ENCODE data around the gene BMP10.

BMP10 gene

GRCh38 chr2:68837164-68837860, 33.9 kb downstream of the BMP10 start:
- H3K36me3 Mint-ChIP-seq, result no peaks in the 10 kb centered on the region
- H3K4me3 Mint-ChIP-seq, result no peak overlapping the region
- peaks cover 3% of the 10 kb centered on the region for H3K27me3 Mint-ChIP-seq
- H3K27ac Mint-ChIP-seq, result no peak overlapping the region
- H3K4me1 Mint-ChIP-seq, result peaks cover 48% of the 10 kb centered on the region
- CTCF ChIA-PET, result interaction anchor here (0.8 to 2.9 kb wide), 19 partner anchors 8 to 374 kb away, joined by 3 to 49 read pairs (median 4); no protein-coding TSS in a partner anchor
- peak; percentile 78 for DNase-seq
- peaks cover 1% of the 10 kb centered on the region for H3K9me3 Mint-ChIP-seq

- no peaks in the 10 kb centered on the region for H3K27me3 Mint-ChIP-seq
- no peak overlapping the region for H3K4me3 Mint-ChIP-seq
- CTCF ChIA-PET, result interaction anchor here (0.8 to 2.9 kb wide), 14 partner anchors 11 to 127 kb away, joined by 3 to 49 read pairs (median 6); no protein-coding TSS in a partner anchor
- H3K4me1 Mint-ChIP-seq, result peaks cover 65% of the 10 kb centered on the region
- H3K36me3 Mint-ChIP-seq, result peaks cover 6% of the 10 kb centered on the region
- peak overlapping the region; percentile 5 for H3K27ac Mint-ChIP-seq
- H3K9me3 Mint-ChIP-seq, result peaks cover 1% of the 10 kb centered on the region
- DNase-seq, result no peak
Measured at GRCh38 chr2:68835621-68836020, 35.6 kb downstream of the BMP10 start.

GRCh38 chr2:68834737-68835376, 36.3 kb downstream of the BMP10 start:
- Mint-ChIP-seq H3K4me1 (peaks cover 72% of the 10 kb centered on the region), H3K27me3 (no peaks in the 10 kb centered on the region), H3K4me3 (no peak overlapping the region), H3K9me3 (no peaks in the 10 kb centered on the region), H3K27ac (no peak overlapping the region), H3K36me3 (peaks cover 7% of the 10 kb centered on the region)
- CTCF ChIA-PET, result interaction anchor here (0.9 to 2.9 kb wide), 7 partner anchors 68 to 371 kb away, joined by 3 to 49 read pairs (median 5); no protein-coding TSS in a partner anchor
- DNase-seq, result no peak

GRCh38 chr2:68833162-68833561, 38.0 kb downstream of the BMP10 start:
- H3K27me3 Mint-ChIP-seq, result no peaks in the 10 kb centered on the region
- H3K9me3 Mint-ChIP-seq, result no peaks in the 10 kb centered on the region
- DNase-seq, result no peak
- H3K36me3 Mint-ChIP-seq, result peaks cover 12% of the 10 kb centered on the region
- H3K4me1 Mint-ChIP-seq, result peaks cover 83% of the 10 kb centered on the region
- H3K4me3 Mint-ChIP-seq, result no peak overlapping the region
- CTCF ChIA-PET, result interaction anchor here (1.5 to 3.5 kb wide), 3 partner anchors 75 to 124 kb away, joined by 5 to 11 read pairs (median 8); no protein-coding TSS in a partner anchor
- H3K27ac Mint-ChIP-seq, result no peak overlapping the region

- Mint-ChIP-seq H3K4me3 (peak overlapping the region; percentile 8), H3K36me3 (peaks cover 19% of the 10 kb centered on the region), H3K27ac (peak overlapping the region; percentile 85), H3K27me3 (no peaks in the 10 kb centered on the region), H3K9me3 (no peaks in the 10 kb centered on the region), H3K4me1 (peaks cover 84% of the 10 kb centered on the region)
- CTCF ChIA-PET, result interaction anchor here (1.5 to 3.5 kb wide), 3 partner anchors 76 to 123 kb away, joined by 5 to 11 read pairs (median 8); no protein-coding TSS in a partner anchor
- peak; percentile 42 for DNase-seq
Measured at GRCh38 chr2:68832233-68832869, 38.8 kb downstream of the BMP10 start.

- no peak for DNase-seq
- Mint-ChIP-seq H3K4me1 (peaks cover 78% of the 10 kb centered on the region), H3K4me3 (peak overlapping the region; percentile 8), H3K9me3 (no peaks in the 10 kb centered on the region), H3K36me3 (peaks cover 23% of the 10 kb centered on the region), H3K27me3 (no peaks in the 10 kb centered on the region), H3K27ac (peak overlapping the region; percentile 85)
- CTCF ChIA-PET, result interaction anchor here (1.5 to 3.5 kb wide), 4 partner anchors 76 to 123 kb away, joined by 5 to 11 read pairs (median 6); no protein-coding TSS in a partner anchor
Measured at GRCh38 chr2:68831686-68832232, 39.4 kb downstream of the BMP10 start.

- DNase-seq, result no peak
- H3K36me3 Mint-ChIP-seq, result peaks cover 36% of the 10 kb centered on the region
- CTCF ChIA-PET, result interaction anchor here (0.6 to 1.9 kb wide), 8 partner anchors 44 to 121 kb away, joined by 3 to 7 read pairs (median 3); no protein-coding TSS in a partner anchor
- no peaks in the 10 kb centered on the region for H3K9me3 Mint-ChIP-seq
- H3K4me3 Mint-ChIP-seq, result peak overlapping the region; percentile 57
- H3K27me3 Mint-ChIP-seq, result no peaks in the 10 kb centered on the region
- peaks cover 66% of the 10 kb centered on the region for H3K4me1 Mint-ChIP-seq
- peak overlapping the region; percentile 94 for H3K27ac Mint-ChIP-seq
Measured at GRCh38 chr2:68829749-68830148, 41.4 kb downstream of the BMP10 start.

GRCh38 chr2:68828887-68829708, 42.1 kb downstream of the BMP10 start:
- CTCF ChIA-PET, result interaction anchor here (0.6 to 1.9 kb wide), 7 partner anchors 8 to 120 kb away, joined by 3 to 7 read pairs (median 3); no protein-coding TSS in a partner anchor
- peaks cover 62% of the 10 kb centered on the region for H3K4me1 Mint-ChIP-seq
- no peaks in the 10 kb centered on the region for H3K9me3 Mint-ChIP-seq
- no peaks in the 10 kb centered on the region for H3K27me3 Mint-ChIP-seq
- peaks cover 42% of the 10 kb centered on the region for H3K36me3 Mint-ChIP-seq
- H3K4me3 Mint-ChIP-seq, result peak overlapping the region; percentile 57
- DNase-seq, result peak; percentile 85
- peak overlapping the region; percentile 94 for H3K27ac Mint-ChIP-seq

- H3K27me3 Mint-ChIP-seq, result no peaks in the 10 kb centered on the region
- H3K4me3 Mint-ChIP-seq, result no peak overlapping the region
- H3K36me3 Mint-ChIP-seq, result peaks cover 54% of the 10 kb centered on the region
- H3K27ac Mint-ChIP-seq, result peak overlapping the region; percentile 94
- CTCF ChIA-PET, result no interaction called here
- no peaks in the 10 kb centered on the region for H3K9me3 Mint-ChIP-seq
- peaks cover 55% of the 10 kb centered on the region for H3K4me1 Mint-ChIP-seq
- DNase-seq, result no peak
Measured at GRCh38 chr2:68827666-68828065, 43.5 kb downstream of the BMP10 start.

GRCh38 chr2:68825866-68826265, 45.3 kb downstream of the BMP10 start:
- Mint-ChIP-seq H3K9me3 (no peaks in the 10 kb centered on the region), H3K27ac (peak overlapping the region; percentile 35), H3K4me3 (no peak overlapping the region), H3K27me3 (no peaks in the 10 kb centered on the region), H3K36me3 (peaks cover 64% of the 10 kb centered on the region), H3K4me1 (peaks cover 36% of the 10 kb centered on the region)
- CTCF ChIA-PET, result no interaction called here
- no peak for DNase-seq

- Mint-ChIP-seq H3K36me3 (peaks cover 70% of the 10 kb centered on the region), H3K9me3 (no peaks in the 10 kb centered on the region), H3K4me1 (peaks cover 26% of the 10 kb centered on the region), H3K4me3 (no peak overlapping the region), H3K27me3 (no peaks in the 10 kb centered on the region), H3K27ac (peak overlapping the region; percentile 63)
- CTCF ChIA-PET, result interaction anchor here (0.8 kb wide), 1 partner anchor 73 kb away, joined by 3 read pairs; no protein-coding TSS in a partner anchor
- DNase-seq, result no peak
Measured at GRCh38 chr2:68824831-68825230, 46.4 kb downstream of the BMP10 start.

- no peaks in the 10 kb centered on the region for H3K9me3 Mint-ChIP-seq
- peaks cover 79% of the 10 kb centered on the region for H3K36me3 Mint-ChIP-seq
- peaks cover 4% of the 10 kb centered on the region for H3K4me1 Mint-ChIP-seq
- DNase-seq, result no peak
- H3K4me3 Mint-ChIP-seq, result no peak overlapping the region
- no peak overlapping the region for H3K27ac Mint-ChIP-seq
- CTCF ChIA-PET, result no interaction called here
- no peaks in the 10 kb centered on the region for H3K27me3 Mint-ChIP-seq
Measured at GRCh38 chr2:68822207-68822872, 48.9 kb downstream of the BMP10 start.

GRCh38 chr2:68819556-68819955, 51.6 kb downstream of the BMP10 start:
- no peaks in the 10 kb centered on the region for H3K9me3 Mint-ChIP-seq
- peaks cover 81% of the 10 kb centered on the region for H3K36me3 Mint-ChIP-seq
- no peak overlapping the region for H3K4me3 Mint-ChIP-seq
- no peak for DNase-seq
- peak overlapping the region; percentile 3 for H3K27ac Mint-ChIP-seq
- peaks cover 3% of the 10 kb centered on the region for H3K4me1 Mint-ChIP-seq
- no peaks in the 10 kb centered on the region for H3K27me3 Mint-ChIP-seq
- CTCF ChIA-PET, result no interaction called here

All from activated naive CD4-positive, alpha-beta T cell treated with anti-CD3 and anti-CD28 coated beads, Interleukin-2, amount 10 ng/mL, durations not matched to agents 7 days and 5 days (primary cell).